ENCODE results near the gene ZBTB40. TPM values are rescaled to one million over a fixed set of nuclear protein-coding genes. Genes with fewer than 3 reads are reported as not detected.

The ZBTB40 gene
- total RNA-seq, 4 donors from 2014 or later: 5.9 to 14.3 (median 8.8) TPM

- Histone ChIP-seq H3K4me1 (no peaks in the 10 kb centered on the region), H3K4me3 (no peak overlapping the region), H3K9me3 (no peaks in the 10 kb centered on the region), H3K36me3 (no peaks in the 10 kb centered on the region), H3K27ac (no peak overlapping the region), H3K27me3 (peaks cover 0 to 50% (median 0%) of the 10 kb centered on the region in 4 donors)
- no peak for DNase-seq
- intact Hi-C loops (cut with DNase I): no loop called here
- no peak for TF ChIP-seq POLR2A (IDR thresholded peaks at IDR 0.05)
- TF ChIP-seq, protein P1, sequence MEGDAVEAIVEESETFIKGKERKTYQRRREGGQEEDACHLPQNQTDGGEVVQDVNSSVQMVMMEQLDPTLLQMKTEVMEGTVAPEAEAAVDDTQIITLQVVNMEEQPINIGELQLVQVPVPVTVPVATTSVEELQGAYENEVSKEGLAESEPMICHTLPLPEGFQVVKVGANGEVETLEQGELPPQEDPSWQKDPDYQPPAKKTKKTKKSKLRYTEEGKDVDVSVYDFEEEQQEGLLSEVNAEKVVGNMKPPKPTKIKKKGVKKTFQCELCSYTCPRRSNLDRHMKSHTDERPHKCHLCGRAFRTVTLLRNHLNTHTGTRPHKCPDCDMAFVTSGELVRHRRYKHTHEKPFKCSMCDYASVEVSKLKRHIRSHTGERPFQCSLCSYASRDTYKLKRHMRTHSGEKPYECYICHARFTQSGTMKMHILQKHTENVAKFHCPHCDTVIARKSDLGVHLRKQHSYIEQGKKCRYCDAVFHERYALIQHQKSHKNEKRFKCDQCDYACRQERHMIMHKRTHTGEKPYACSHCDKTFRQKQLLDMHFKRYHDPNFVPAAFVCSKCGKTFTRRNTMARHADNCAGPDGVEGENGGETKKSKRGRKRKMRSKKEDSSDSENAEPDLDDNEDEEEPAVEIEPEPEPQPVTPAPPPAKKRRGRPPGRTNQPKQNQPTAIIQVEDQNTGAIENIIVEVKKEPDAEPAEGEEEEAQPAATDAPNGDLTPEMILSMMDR (IDR thresholded peaks at IDR 0.05): no peak
- 46 to 47% methylated on average over 6 to 7 of the region's 8 CpGs for WGBS, 2 donors
Observed at GRCh38 chr1:22575532-22576149, 124.0 kb downstream of the ZBTB40 start.

GRCh38 chr1:22576150-22576544 is 124.5 kb downstream of the ZBTB40 start:
- H3K27me3 ChIP-seq: peaks cover 0 to 46% (median 0%) of the 10 kb centered on the region in 4 donors
- H3K9me3 ChIP-seq: no peaks in the 10 kb centered on the region
- TF ChIP-seq POLR2A (IDR thresholded peaks at IDR 0.05): no peak
- TF ChIP-seq, protein P1 (IDR thresholded peaks at IDR 0.05): no peak
- DNase-seq: no peak
- whole genome bisulfite sequencing, 2 donors: 87% methylated on average over 17 of the region's 23 CpGs; no CpG with 5 or more reads in 1 of the 2 donors
- no peaks in the 10 kb centered on the region for H3K4me1 ChIP-seq
- intact Hi-C loops (cut with DNase I): no loop called here
- H3K4me3 ChIP-seq: no peak overlapping the region
- H3K27ac ChIP-seq: no peak overlapping the region
- H3K36me3 ChIP-seq: no peaks in the 10 kb centered on the region

DNA sequence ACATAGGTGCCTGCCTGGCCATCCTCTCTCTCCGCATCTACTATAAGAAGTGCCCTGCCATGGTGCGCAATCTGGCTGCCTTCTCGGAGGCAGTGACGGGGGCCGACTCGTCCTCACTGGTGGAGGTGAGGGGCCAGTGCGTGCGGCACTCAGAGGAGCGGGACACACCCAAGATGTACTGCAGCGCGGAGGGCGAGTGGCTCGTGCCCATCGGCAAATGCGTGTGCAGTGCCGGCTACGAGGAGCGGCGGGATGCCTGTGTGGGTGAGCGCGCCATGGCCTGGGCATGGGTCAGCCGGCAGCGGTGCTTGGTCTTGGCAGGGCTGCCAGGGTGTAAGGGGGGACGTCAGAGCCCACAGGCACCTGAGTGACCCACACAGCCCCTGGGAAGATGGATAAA is 125.0 kb downstream of the ZBTB40 start:
- no peak for DNase-seq
- no peak overlapping the region for H3K4me3 ChIP-seq
- peaks cover 0 to 41% (median 0%) of the 10 kb centered on the region in 4 donors for H3K27me3 ChIP-seq
- no peaks in the 10 kb centered on the region for H3K4me1 ChIP-seq
- H3K36me3 ChIP-seq: no peaks in the 10 kb centered on the region
- H3K27ac ChIP-seq: no peak overlapping the region
- H3K9me3 ChIP-seq: no peaks in the 10 kb centered on the region
- WGBS, 2 donors: 91% methylated on average over 19 of the region's 24 CpGs; no CpG with 5 or more reads in 1 of the 2 donors
- intact Hi-C loops (cut with DNase I): no loop called here
- TF ChIP-seq POLR2A (IDR thresholded peaks at IDR 0.05): no peak
- TF ChIP-seq, protein P1 (IDR thresholded peaks at IDR 0.05): no peak

DNA sequence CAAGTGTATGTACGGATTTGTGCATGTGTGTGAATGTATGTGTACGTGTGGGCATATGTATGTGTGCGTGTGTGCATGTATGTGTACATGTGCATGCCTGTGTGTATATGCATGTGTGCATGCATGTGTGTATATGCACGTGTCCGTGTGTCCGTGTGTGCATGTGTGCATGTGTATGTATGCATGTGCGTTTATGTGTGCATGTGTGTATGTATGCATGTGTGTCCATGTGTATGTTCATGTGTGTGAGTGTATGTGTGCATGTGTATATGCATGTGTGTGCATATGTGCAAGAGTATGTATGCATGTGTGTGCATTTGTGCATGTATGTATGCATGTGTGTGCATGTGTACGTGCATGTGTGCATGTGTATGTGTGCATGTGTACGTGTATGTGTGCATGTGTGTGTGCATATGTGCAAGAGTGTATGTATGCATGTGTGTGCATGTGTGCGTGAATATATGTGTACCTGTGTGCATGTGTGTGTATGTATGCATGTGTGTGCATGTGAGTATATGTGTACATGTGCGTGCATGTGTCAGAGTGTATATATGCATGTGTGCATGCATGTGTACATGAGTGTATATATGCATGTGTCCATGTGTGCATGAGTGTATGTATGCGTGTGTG is 127.2 kb downstream of the ZBTB40 start:
- 91 to 94% methylated on average over 12 of the region's 12 CpGs for WGBS, 2 donors
- TF ChIP-seq POLR2A (IDR thresholded peaks at IDR 0.05): no peak
- TF ChIP-seq, protein P1 (IDR thresholded peaks at IDR 0.05): no peak
- Histone ChIP-seq H3K4me1 (no peaks in the 10 kb centered on the region), H3K27me3 (peaks cover 0 to 23% (median 0%) of the 10 kb centered on the region in 4 donors), H3K4me3 (no peak overlapping the region), H3K9me3 (no peaks in the 10 kb centered on the region), H3K36me3 (no peaks in the 10 kb centered on the region), H3K27ac (no peak overlapping the region)
- intact Hi-C loops (cut with DNase I): no loop called here
- DNase-seq: no peak

GRCh38 chr1:22579541-22580155 is 128.0 kb downstream of the ZBTB40 start:
- no peaks in the 10 kb centered on the region for H3K4me1 ChIP-seq
- H3K36me3 ChIP-seq: no peaks in the 10 kb centered on the region
- TF ChIP-seq, protein P1 (IDR thresholded peaks at IDR 0.05): no peak
- no peak for TF ChIP-seq POLR2A (IDR thresholded peaks at IDR 0.05)
- no peak overlapping the region for H3K27ac ChIP-seq
- no peak for DNase-seq
- no peaks in the 10 kb centered on the region for H3K9me3 ChIP-seq
- no peak overlapping the region for H3K4me3 ChIP-seq
- WGBS, 2 donors: 30 to 33% methylated on average over 6 to 7 of the region's 7 CpGs
- intact Hi-C loops (cut with DNase I): no loop called here
- peaks cover 0 to 20% (median 0%) of the 10 kb centered on the region in 4 donors for H3K27me3 ChIP-seq

All from esophagus squamous epithelium (tissue), 5 donors.